ENCODE data around the gene SLC66A2.

Gene SLC66A2

GRCh38 chr18:79952996-79953559 lies 1.6 kb upstream of the SLC66A2 start:
- peaks cover 50% of the 10 kb centered on the region for H3K4me1 Mint-ChIP-seq (ENCODE audit: low read depth)
- intact Hi-C loops (cut with micrococcal nuclease): loop anchor here (10.0 kb wide), 1 partner anchor 158 kb away; the partner anchor contains the start of gene KCNG2

GRCh38 chr18:79952456-79952995 lies 1.1 kb upstream of the SLC66A2 start:
- peaks cover 32% of the 10 kb centered on the region for H3K36me3 Mint-ChIP-seq (ENCODE audit: low read depth)
- H3K4me3 Mint-ChIP-seq: peak overlapping the region; percentile 71
- peaks cover 55% of the 10 kb centered on the region for H3K4me1 Mint-ChIP-seq (ENCODE audit: low read depth)
- no peaks in the 10 kb centered on the region for H3K9me3 Mint-ChIP-seq
- H3K27ac Mint-ChIP-seq: peak overlapping the region; percentile 72
- intact Hi-C loops (cut with micrococcal nuclease): loop anchor here (10.0 kb wide), 1 partner anchor 158 kb away; the partner anchor contains the start of gene KCNG2
- H3K27me3 Mint-ChIP-seq: peaks cover 6% of the 10 kb centered on the region

More at GRCh38 chr18:79952996-79953559, 1.6 kb upstream of the SLC66A2 start:
- Mint-ChIP-seq H3K9me3 (no peaks in the 10 kb centered on the region), H3K36me3 (ENCODE audit: low read depth) (peaks cover 27% of the 10 kb centered on the region), H3K4me3 (peak overlapping the region; percentile 71), H3K27me3 (peaks cover 6% of the 10 kb centered on the region), H3K27ac (peak overlapping the region; percentile 72)

- intact Hi-C loops (cut with micrococcal nuclease): loop anchor here (1.0 to 10.0 kb wide), 5 partner anchors 16 to 271 kb away; partner anchors contain the start of genes CTDP1, KCNG2 and TXNL4A
- H3K27me3 Mint-ChIP-seq: no peaks in the 10 kb centered on the region
- H3K27ac Mint-ChIP-seq: peak overlapping the region; percentile 90
- peaks cover 69% of the 10 kb centered on the region for H3K4me1 Mint-ChIP-seq (ENCODE audit: low read depth)
- peak overlapping the region; percentile 91 for H3K4me3 Mint-ChIP-seq
- peaks cover 50% of the 10 kb centered on the region for H3K36me3 Mint-ChIP-seq (ENCODE audit: low read depth)
- H3K9me3 Mint-ChIP-seq: no peaks in the 10 kb centered on the region
Observed at GRCh38 chr18:79950515-79951341, 725 bp downstream of the SLC66A2 start.

- Mint-ChIP-seq H3K27ac (peak overlapping the region; percentile 90), H3K4me1 (ENCODE audit: low read depth) (peaks cover 69% of the 10 kb centered on the region), H3K4me3 (peak overlapping the region; percentile 91), H3K9me3 (no peaks in the 10 kb centered on the region), H3K36me3 (ENCODE audit: low read depth) (peaks cover 59% of the 10 kb centered on the region), H3K27me3 (no peaks in the 10 kb centered on the region)
- intact Hi-C loops (cut with micrococcal nuclease): loop anchor here (2.0 to 10.0 kb wide), 2 partner anchors 15 to 155 kb away; partner anchors contain the start of gene KCNG2
Observed at GRCh38 chr18:79949697-79950487, 1.6 kb downstream of the SLC66A2 start.

GRCh38 chr18:79948719-79949411 lies 2.6 kb downstream of the SLC66A2 start:
- H3K4me1 Mint-ChIP-seq (ENCODE audit: low read depth): peaks cover 69% of the 10 kb centered on the region
- H3K27ac Mint-ChIP-seq: peak overlapping the region; percentile 90
- intact Hi-C loops (cut with micrococcal nuclease): no loop called here

GRCh38 chr18:79947881-79948610 lies 3.4 kb downstream of the SLC66A2 start:
- Mint-ChIP-seq H3K27ac (peak overlapping the region; percentile 90), H3K36me3 (ENCODE audit: low read depth) (peaks cover 77% of the 10 kb centered on the region), H3K27me3 (no peaks in the 10 kb centered on the region), H3K4me3 (no peak overlapping the region), H3K4me1 (ENCODE audit: low read depth) (peaks cover 75% of the 10 kb centered on the region), H3K9me3 (no peaks in the 10 kb centered on the region)
- intact Hi-C loops (cut with micrococcal nuclease): no loop called here

More at GRCh38 chr18:79948719-79949411, 2.6 kb downstream of the SLC66A2 start:
- Mint-ChIP-seq H3K4me3 (peak overlapping the region; percentile 91), H3K27me3 (no peaks in the 10 kb centered on the region), H3K36me3 (ENCODE audit: low read depth) (peaks cover 69% of the 10 kb centered on the region), H3K9me3 (no peaks in the 10 kb centered on the region)

- peaks cover 83% of the 10 kb centered on the region for H3K4me1 Mint-ChIP-seq (ENCODE audit: low read depth)
- H3K27me3 Mint-ChIP-seq: no peaks in the 10 kb centered on the region
- H3K36me3 Mint-ChIP-seq (ENCODE audit: low read depth): peaks cover 86% of the 10 kb centered on the region
- peak overlapping the region; percentile 90 for H3K27ac Mint-ChIP-seq
- no peak overlapping the region for H3K4me3 Mint-ChIP-seq
- no peaks in the 10 kb centered on the region for H3K9me3 Mint-ChIP-seq
- intact Hi-C loops (cut with micrococcal nuclease): no loop called here
Observed at GRCh38 chr18:79947054-79947755, 4.2 kb downstream of the SLC66A2 start.

GRCh38 chr18:79945118-79946042 lies 6.1 kb downstream of the SLC66A2 start:
- H3K4me3 Mint-ChIP-seq: no peak overlapping the region
- no peaks in the 10 kb centered on the region for H3K27me3 Mint-ChIP-seq
- H3K4me1 Mint-ChIP-seq (ENCODE audit: low read depth): peaks cover 89% of the 10 kb centered on the region
- intact Hi-C loops (cut with micrococcal nuclease): no loop called here
- no peaks in the 10 kb centered on the region for H3K9me3 Mint-ChIP-seq
- peaks cover 100% of the 10 kb centered on the region for H3K36me3 Mint-ChIP-seq (ENCODE audit: low read depth)
- peak overlapping the region; percentile 84 for H3K27ac Mint-ChIP-seq

GRCh38 chr18:79944746-79945117 lies 6.7 kb downstream of the SLC66A2 start:
- Mint-ChIP-seq H3K4me3 (no peak overlapping the region), H3K27me3 (no peaks in the 10 kb centered on the region), H3K9me3 (no peaks in the 10 kb centered on the region), H3K4me1 (ENCODE audit: low read depth) (peaks cover 87% of the 10 kb centered on the region), H3K27ac (peak overlapping the region; percentile 84), H3K36me3 (ENCODE audit: low read depth) (peaks cover 100% of the 10 kb centered on the region)
- intact Hi-C loops (cut with micrococcal nuclease): no loop called here

- Mint-ChIP-seq H3K27me3 (no peaks in the 10 kb centered on the region), H3K9me3 (no peaks in the 10 kb centered on the region), H3K4me3 (peak overlapping the region; percentile 57), H3K36me3 (ENCODE audit: low read depth) (peaks cover 100% of the 10 kb centered on the region), H3K4me1 (ENCODE audit: low read depth) (peaks cover 85% of the 10 kb centered on the region), H3K27ac (peak overlapping the region; percentile 84)
- intact Hi-C loops (cut with micrococcal nuclease): no loop called here
Observed at GRCh38 chr18:79944126-79944731, 7.2 kb downstream of the SLC66A2 start.

GRCh38 chr18:79943608-79944125 lies 7.8 kb downstream of the SLC66A2 start:
- H3K27me3 Mint-ChIP-seq: no peaks in the 10 kb centered on the region
- peaks cover 100% of the 10 kb centered on the region for H3K36me3 Mint-ChIP-seq (ENCODE audit: low read depth)
- H3K27ac Mint-ChIP-seq: peak overlapping the region; percentile 84
- H3K4me1 Mint-ChIP-seq (ENCODE audit: low read depth): peaks cover 83% of the 10 kb centered on the region
- H3K4me3 Mint-ChIP-seq: no peak overlapping the region
- no peaks in the 10 kb centered on the region for H3K9me3 Mint-ChIP-seq
- intact Hi-C loops (cut with micrococcal nuclease): no loop called here
